Gastroesophageal sphincter (tissue), 4 donors: Measurements from ENCODE around the gene NAA38. TPM values are rescaled to one million over a fixed set of nuclear protein-coding genes. Genes with fewer than 3 reads are reported as not detected.
A peak's percentile ranks its signal among the peaks of the same experiment; 100 is the strongest.
"Not testable (repeated sequence)": the region's sequence is repeated elsewhere in the genome, so short reads cannot be mapped to it uniquely, and the experiment has no call there.

Experiments used
- ATAC-seq: fragments of 150-250 bp; one replicate; pipeline ENCODE4 v1.9.1; 2016; ENCODE audit warnings: mild to moderate bottlenecking, moderate library complexity
- H3K27ac ChIP-seq, 4 donors: fragments of 200-600 bp; sonication (generic) in 3 of 4; 1 replicate in 3 of 4; 2 replicates in 1 of 4; pipeline ENCODE4 v1.5.1; 2016 to 2019
- H3K27me3 ChIP-seq: fragments of 200-600 bp; sonication (generic); one replicate; pipeline ENCODE4 v1.5.1; 2019
- H3K36me3 ChIP-seq, 2 donors: fragments of 200-600 bp; sonication (generic); one replicate each; pipeline ENCODE4 v1.5.1; 2019; ENCODE audit warnings: control low read depth in 1 of 2
- H3K4me1 ChIP-seq, 3 donors: fragments of 200-600 bp; sonication (generic); 1 replicate in 2 of 3; 2 replicates in 1 of 3; pipeline ENCODE4 v1.5.1; 2016 to 2019; ENCODE audit warnings: control low read depth in 2 of 3
- H3K4me3 ChIP-seq, 2 donors: fragments of 200-600 bp; sonication (generic); one replicate each; pipeline ENCODE4 v1.5.1; 2019; ENCODE audit warnings: mild to moderate bottlenecking in 1 of 2, moderate library complexity in 1 of 2
- H3K9me3 ChIP-seq, 3 donors: fragments of 200-600 bp; sonication (generic); one replicate each; pipeline ENCODE4 v1.5.1; 2017 to 2019; ENCODE audit warnings: control low read depth in 2 of 3
- CTCF ChIP-seq, 4 experiments: fragments of 200-600 bp in 2 of 4; fragments of 450-650 bp in 2 of 4; sonication (generic) in 1 of 4; IDR thresholded peaks; one replicate each; pipeline ENCODE4 v1.5.1; 2017 to 2019; ENCODE audit warnings: antibody characterized with exemption in 4 of 4, mild to moderate bottlenecking in 2 of 4, moderate library complexity in 2 of 4
- EP300 ChIP-seq: sonication (generic); formaldehyde crosslinking; IDR thresholded peaks from one replicate; pipeline ENCODE4 v1.6.1; 2017; ENCODE audit warnings: antibody characterized with exemption, mild to moderate bottlenecking
- POLR2A ChIP-seq, 2 donors: fragments of 450-650 bp; IDR thresholded peaks; one replicate each; pipeline ENCODE4 v1.6.1; 2017; ENCODE audit warnings: antibody characterized with exemption in 2 of 2, mild to moderate bottlenecking in 2 of 2, moderate library complexity in 1 of 2
- POLR2AphosphoS5 ChIP-seq: sonication (generic); formaldehyde crosslinking; IDR thresholded peaks from one replicate; pipeline ENCODE4 v1.6.1; 2017; ENCODE audit warnings: antibody characterized with exemption
- WGBS, 2 donors: methylation state at CpG; one replicate each; pipeline ENCODE4 v1.1.5; 2018; ENCODE audit warnings: low coverage in 1 of 2; 5-methylcytosine and 5-hydroxymethylcytosine counted together
- total RNA-seq, 4 donors: library from RNA; depleted of rRNA; stranded (reverse); fragments of >200 nt; gene quantifications; one replicate each; pipeline ENCODE4 v1.1.0, GENCODE V29; 2016

The NAA38 gene
- total RNA-seq, 4 donors from 2014 or later, result 60.5 to 84.7 (median 69.8) TPM

DNA sequence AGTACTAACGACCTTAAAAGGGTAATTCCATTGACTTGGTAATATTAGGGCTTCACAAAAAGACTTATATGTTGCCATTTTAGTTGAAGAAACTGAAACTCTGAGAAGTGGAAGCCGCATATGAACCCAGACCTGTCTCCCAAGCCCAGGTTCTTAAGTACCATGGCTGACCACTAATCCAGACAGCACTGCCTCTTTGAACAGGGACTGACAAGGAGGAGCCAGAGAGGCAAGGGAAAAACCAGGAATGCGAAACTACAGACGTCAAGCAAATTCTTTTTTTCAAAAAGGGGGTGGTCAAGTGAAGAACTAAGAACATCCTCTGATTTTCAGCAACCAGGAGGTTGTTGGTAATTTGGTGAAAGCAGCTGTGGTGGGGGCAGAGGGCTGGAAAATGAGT is 15.7 kb upstream of the NAA38 start:
- H3K9me3 ChIP-seq, result no peaks in the 10 kb centered on the region
- WGBS, 2 donors, result 61 to 72% methylated on average over 3 to 4 of the region's 4 CpGs
- no peak overlapping the region for H3K27ac ChIP-seq
- H3K27me3 ChIP-seq, result no peaks in the 10 kb centered on the region
- ATAC-seq, result no peak
- no peak for TF ChIP-seq POLR2A (IDR thresholded peaks at IDR 0.05)
- TF ChIP-seq POLR2AphosphoS5, result no peak
- no peak for TF ChIP-seq EP300
- no peak for TF ChIP-seq CTCF (IDR thresholded peaks at IDR 0.05)
- H3K4me1 ChIP-seq, result no peaks in the 10 kb centered on the region
- no peak overlapping the region for H3K4me3 ChIP-seq
- no peaks in the 10 kb centered on the region for H3K36me3 ChIP-seq

DNA sequence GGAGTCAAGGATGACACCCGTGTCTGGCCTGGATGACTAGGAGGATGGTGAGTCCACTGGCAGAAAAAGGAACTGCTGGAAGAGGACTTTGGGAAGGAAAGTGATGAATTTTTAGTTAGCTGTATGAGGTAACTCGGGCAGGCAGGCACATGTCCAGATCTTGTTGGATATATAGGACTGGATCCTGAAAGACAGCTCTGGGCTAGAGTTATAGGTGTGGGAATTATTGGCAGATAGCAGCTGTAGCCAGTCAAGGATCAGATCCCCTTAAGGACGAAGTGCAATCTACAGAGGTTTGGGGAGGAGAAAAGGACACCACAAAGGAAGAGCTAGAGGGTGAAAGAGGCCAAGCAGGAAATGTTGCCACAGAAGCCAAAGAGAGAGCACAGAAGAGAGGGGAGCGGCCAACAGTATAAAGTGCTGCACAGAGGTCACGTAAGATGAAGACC is 10.5 kb upstream of the NAA38 start:
- TF ChIP-seq POLR2A (IDR thresholded peaks at IDR 0.05) (no peak), POLR2AphosphoS5 (no peak), EP300 (no peak), CTCF (IDR thresholded peaks at IDR 0.05) (no peak)
- no peaks in the 10 kb centered on the region for H3K36me3 ChIP-seq
- H3K27me3 ChIP-seq, result no peaks in the 10 kb centered on the region
- WGBS, 2 donors, result 69 to 71% methylated on average over 3 to 5 of the region's 5 CpGs
- ATAC-seq, result no peak
- no peaks in the 10 kb centered on the region for H3K9me3 ChIP-seq
- H3K4me1 ChIP-seq, result peaks cover 0 to 3% (median 0%) of the 10 kb centered on the region in 3 donors
- no peak overlapping the region for H3K4me3 ChIP-seq
- H3K27ac ChIP-seq, result no peak overlapping the region

DNA sequence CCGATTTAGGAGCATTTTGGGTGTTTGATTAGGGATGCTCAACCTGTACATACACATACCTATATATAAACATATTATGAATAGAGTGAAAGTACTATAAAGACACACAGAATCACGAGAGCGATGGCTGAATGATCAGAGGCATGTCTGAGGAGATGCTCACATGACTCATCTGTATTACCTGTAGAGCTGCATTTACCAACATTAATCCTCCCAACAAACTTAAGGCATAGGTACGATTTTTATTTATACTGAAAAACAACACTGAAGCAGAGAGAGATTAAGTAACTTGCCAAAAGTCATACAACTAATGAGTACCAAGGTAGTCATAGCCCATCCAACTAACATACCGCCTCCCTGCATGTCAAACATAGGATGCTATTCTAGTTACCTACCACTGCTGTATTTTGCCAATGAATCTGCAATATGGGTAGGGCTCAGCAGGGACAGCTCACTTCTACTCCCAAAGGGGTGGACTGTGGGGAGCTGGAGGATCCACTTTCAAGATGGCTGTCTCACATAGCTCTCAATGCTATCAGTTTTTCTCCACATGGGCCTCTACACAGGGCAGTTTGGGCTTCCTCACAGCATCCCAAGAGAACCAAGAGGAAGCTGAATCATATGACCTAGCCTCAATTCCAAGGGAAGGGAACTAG is 7.8 kb upstream of the NAA38 start:
- Histone ChIP-seq H3K27ac (no peak overlapping the region), H3K4me1 (peaks cover 0 to 10% (median 0%) of the 10 kb centered on the region in 3 donors), H3K36me3 (peaks cover 0 to 22% of the 10 kb centered on the region in 2 donors), H3K4me3 (no peak overlapping the region), H3K27me3 (no peaks in the 10 kb centered on the region), H3K9me3 (no peaks in the 10 kb centered on the region)
- WGBS, 2 donors, result 87 to 92% methylated on average over 4 to 5 of the region's 5 CpGs
- no peak for ATAC-seq
- TF ChIP-seq CTCF (IDR thresholded peaks at IDR 0.05), result no peak
- TF ChIP-seq POLR2A (IDR thresholded peaks at IDR 0.05), result no peak
- no peak for TF ChIP-seq EP300
- TF ChIP-seq POLR2AphosphoS5, result no peak

DNA sequence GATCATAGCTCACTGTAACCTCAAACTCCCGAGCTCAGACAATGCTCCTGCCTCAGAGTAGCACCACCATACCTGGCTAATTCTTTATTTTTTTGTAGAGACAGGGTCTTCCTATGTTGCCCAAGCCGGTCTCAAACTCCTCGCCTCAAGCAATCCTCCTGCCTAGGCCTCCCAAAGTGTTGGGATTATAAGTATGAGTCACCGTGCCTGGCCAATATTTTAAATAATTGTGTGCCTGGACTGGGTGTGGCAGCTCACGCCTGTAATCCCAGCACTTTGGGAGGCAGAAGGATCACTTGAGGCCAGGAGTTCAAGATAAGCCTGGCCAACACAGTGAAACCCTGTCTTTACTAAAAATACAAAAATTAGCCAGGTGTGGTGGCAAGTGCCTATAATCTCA is 7.0 kb upstream of the NAA38 start:
- 61 to 76% methylated on average over 2 to 4 of the region's 5 CpGs for WGBS, 2 donors
- not testable (repeated sequence) for H3K9me3 ChIP-seq, ATAC-seq, H3K27ac ChIP-seq, H3K4me3 ChIP-seq, H3K27me3 ChIP-seq
- H3K4me1 ChIP-seq, result peaks cover 0 to 13% (median 0%) of the 10 kb centered on the region in 3 donors
- H3K36me3 ChIP-seq, result peaks cover 0 to 29% of the 10 kb centered on the region in 2 donors

DNA sequence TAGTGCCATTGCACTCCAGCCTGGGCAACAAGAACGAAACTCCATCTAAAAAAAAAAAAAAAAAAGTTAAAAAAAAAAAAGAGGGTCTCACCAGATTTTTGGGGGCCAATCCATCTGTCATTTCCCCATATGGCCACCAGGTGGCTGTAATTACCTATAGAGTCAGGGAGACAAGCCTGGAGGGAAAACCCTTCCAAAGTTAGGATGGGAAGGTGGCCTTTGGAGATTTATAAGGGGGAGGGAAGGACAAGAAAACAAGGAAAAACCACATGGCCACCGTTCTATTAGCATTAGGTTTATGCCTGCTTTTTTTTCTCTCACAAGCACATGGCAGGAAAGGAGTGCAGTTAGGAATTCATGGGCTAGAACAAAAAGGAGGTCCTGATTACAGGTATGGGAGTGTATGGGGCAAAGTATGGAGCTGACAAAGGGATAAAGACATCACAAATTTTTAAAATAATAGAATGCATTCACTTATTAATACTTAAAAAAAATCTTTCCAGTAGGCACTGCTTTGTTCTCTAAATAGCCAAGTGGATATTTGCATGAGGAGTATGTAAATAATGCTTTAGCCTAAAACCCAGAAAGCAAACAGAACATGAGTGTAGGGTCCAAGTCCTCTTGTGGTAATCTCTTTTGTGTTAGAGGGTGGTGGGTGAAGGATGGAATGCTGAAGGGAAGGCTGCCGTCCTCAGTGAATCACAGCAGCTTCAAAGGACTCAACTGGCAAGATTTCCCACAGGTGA is 5.5 kb upstream of the NAA38 start:
- no peaks in the 10 kb centered on the region for H3K9me3 ChIP-seq
- H3K36me3 ChIP-seq, result peaks cover 0 to 32% of the 10 kb centered on the region in 2 donors
- no peak for TF ChIP-seq EP300
- no peak for TF ChIP-seq POLR2A (IDR thresholded peaks at IDR 0.05)
- TF ChIP-seq CTCF (IDR thresholded peaks at IDR 0.05), result peak in 3 of 4 experiments; percentile 84 to 90 (median 89)
- TF ChIP-seq POLR2AphosphoS5, result no peak
- 0 to 31% methylated on average over 1 to 2 of the region's 3 CpGs for WGBS, 2 donors
- H3K4me1 ChIP-seq, result peaks cover 0 to 27% (median 7%) of the 10 kb centered on the region in 3 donors
- no peak overlapping the region for H3K4me3 ChIP-seq
- H3K27ac ChIP-seq, result no peak overlapping the region
- no peak for ATAC-seq
- no peaks in the 10 kb centered on the region for H3K27me3 ChIP-seq
